ENCODE measurements around the gene TTLL9.
"Not testable (repeated sequence)": the region's sequence is repeated elsewhere in the genome, so short reads cannot be mapped to it uniquely, and the experiment has no call there.

TTLL9 gene

DNA sequence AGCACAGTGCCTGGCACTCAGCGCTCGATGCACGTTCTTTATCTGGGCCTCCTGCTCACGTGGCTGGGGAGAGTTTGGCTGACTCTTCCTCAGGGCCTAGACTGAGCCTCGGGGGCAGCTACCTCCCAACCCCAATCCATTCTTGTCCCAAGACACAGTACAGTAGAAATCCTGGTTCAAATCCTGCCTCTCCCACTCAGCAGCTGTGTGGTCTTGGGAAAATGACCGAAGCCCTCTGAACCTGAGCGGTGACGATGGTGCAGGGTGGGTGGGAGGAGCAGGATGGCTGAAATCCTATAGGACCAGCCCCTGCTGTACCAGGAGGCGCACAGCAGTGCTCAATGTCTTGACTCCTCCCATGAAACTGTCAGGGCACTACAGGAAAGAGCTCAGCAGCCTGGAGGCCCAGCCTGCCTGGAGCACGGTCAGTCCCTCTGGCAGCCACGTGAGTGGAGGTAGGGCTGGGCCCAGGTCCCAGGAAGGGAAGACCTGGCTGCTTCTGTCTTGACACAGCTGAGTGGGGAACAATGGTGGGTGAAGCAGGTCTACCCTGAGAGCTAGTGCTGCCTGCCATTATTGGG is 49.9 kb downstream of the TTLL9 start:
- DNase-seq, result no peak

DNA sequence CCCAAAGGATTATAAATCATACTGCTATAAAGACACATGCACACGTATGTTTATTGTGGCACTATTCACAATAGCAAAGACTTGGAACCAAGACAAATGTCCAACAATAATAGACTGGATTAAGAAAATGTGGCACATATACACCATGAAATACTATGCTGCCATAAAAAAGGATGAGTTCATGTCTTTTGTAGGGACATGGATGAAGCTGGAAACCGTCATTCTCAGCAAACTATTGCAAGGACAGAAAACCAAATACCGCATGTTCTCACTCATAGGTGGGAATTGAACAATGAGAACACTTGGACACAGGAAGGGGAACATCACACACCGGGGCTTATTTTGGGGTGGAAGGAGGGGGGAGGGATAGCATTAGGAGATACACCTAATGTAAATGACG is 51.0 kb downstream of the TTLL9 start:
- DNase-seq, result not testable (repeated sequence)

DNA sequence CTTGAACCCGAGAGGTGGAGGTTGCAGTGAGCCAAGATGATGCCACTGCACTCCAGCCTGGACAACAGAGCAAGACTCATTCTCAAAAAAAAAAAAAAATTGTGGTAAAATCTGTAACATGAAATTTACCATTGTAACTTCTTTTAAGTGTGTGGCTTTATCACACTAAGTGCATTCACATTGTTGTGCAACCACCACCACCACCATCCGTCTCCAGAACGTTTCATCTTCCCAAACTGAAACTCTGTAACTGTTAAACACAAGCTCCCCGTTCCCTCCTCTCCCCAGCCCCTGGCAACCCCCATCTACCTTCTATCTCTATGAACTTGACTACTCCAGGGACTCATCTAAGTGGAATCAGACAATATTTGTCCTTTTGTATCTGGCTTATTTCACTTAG is 51.7 kb downstream of the TTLL9 start:
- no peak for DNase-seq

DNA sequence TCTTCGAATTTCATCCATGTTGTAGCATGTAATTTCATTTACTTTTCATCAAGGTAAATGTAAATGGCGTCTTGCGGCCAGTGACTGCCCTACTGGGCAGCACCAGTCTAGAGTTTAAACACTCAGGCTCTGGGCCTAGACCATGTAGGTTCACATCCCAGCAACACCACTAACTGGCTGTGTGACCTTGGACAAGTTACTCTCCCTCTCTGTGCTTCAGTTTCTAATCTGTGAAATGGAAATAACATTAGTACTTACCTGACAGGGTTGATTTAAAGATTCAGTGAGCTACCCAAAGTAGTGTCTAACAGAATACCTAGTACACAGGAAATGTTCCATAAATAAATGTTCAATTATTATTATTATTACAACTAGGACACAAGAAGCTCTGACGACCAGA is 52.2 kb downstream of the TTLL9 start:
- DNase-seq, result no peak

DNA sequence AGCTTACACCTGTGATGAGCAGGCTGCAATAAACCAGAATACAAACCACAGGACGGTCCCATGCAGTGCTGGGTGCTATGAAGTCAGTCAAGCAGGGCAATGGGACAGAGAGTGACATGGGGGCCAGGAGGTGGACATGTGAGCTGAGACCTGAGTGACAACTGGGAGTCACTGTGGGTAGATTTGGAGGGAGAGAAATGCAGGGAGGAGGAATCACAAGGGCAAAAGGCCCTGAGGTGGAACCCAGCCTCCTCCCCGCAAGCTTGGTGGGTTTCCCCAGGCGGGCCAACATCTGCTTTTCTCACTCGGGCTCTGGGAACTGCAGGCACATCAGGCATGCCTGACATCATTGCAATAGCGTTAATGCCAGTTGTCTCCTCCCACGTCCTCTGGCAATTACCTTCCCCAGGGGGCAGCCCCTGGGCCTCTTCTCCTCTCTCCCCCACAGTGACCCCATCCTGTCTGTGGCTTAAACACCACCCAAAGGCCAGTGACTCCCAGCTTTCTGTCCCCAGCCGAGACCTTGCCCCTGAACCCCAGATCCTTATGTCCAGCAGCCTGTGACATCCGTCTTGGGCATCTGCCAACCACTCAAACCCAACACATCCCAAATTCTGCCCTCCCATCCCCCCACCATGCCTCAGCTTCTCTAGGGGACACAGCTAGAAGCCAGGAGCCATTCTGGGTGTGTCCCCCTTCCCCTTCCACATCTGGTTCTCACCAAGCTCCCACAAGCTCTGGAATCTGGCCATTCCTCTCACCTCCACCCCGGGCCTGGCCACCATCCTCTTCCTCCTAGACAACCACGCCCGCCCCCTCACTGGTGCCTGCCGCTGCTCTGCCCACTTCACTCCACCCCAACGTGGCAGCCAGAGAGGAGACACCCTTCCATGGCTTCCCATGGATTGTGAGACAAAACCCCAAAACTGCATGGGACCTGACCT is 53.2 kb downstream of the TTLL9 start:
- no peak for DNase-seq

DNA sequence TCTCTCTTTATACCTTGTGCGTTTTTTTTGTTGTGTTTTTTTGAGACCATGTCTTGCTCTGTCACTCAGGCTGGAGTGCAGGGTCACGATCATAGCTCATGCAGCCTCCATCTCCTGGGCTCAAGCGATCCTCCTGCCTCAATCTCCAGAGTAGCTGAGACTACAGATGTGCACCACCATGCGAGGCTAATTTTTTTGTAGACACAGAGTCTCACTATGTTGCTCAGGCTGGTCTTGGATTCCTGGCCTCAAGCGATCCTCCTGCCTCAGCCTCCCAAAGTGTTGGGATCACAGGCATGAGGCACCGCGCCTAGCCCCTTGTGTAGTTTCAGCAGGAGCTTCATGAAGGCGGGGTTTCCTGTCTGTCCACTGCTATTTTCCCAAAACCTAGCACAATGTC is 54.1 kb downstream of the TTLL9 start:
- DNase-seq, result no peak

DNA sequence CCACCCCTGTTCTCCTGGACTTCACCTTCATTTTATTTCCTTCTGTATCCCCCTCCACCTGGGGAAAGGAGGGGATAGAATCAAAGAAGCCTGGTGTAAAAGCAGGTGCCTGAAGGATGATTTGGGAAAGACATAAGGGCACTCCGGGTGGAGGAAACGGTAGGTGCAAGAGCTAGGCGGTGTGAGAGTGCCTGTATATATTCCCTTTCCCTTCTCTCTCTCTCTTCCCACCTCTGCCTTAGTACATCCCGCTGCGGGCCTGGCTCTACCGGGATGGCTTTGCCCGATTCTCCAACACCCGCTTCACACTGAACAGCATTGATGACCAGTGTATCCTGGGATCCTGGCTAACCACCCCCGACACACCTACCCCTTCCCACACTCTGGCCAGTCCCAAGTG is 55.2 kb downstream of the TTLL9 start:
- no peak for DNase-seq

DNA sequence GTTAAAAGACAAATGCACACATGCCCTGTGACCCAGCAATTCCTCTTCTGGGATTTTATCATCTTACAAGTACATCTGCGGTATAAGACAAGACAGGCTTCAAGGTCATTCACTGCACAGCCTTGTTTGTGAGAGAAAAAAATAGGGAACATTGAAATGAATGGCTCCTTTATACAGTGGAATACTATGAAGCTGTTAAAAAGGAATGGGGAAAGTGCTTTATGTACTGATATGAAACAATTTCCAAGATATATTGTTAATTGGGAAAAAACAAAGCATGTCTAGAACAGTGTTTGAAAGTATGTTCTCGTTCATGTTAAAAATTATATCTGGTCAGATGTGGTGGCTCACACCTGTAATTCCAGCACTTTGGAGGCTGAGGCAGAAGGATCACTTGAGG is 56.1 kb downstream of the TTLL9 start:
- no peak for DNase-seq

DNA sequence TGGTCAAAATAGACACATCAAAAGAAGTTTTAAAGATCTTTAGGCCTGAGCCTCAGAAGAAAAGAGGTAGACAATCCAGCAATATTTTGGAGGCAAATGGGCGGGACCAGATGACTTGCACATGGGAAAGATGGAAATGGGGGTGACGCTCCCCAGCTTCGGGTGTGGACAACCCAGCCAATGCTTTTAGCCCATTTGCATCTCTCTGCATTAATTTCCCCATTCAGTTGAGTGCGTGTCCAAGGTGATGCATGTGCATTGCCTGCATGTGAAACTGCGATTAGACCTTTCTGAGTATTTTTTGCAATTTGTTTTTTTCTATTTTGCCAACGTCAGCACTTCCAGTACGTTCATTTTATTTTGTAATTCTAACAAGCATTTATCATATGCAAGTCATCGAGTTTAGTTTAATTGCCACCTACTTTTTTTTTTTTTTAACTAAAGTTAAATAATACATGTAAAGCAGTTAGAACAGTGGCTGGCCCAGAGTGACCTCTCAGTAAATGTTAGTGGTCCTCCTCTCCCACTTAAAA is 57.3 kb downstream of the TTLL9 start:
- no peak for DNase-seq

DNA sequence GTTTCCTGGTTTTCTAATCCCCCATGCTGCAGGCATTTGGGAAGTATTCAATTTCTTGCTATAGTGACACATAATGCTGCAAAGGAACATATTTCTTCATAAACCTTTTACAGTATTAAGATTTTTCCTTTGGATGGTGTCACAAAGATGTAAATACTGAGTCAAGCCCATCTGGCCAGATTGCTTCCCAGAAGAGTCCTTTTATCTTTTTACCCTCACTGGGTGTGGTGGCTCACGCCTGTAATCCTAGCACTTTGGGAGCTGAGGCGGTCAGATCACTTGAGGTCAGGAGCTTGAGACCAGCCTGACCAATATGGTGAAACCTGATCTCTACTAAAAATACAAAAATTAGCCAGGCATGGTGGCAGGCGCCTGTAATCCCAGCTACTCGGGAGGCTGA is 59.2 kb downstream of the TTLL9 start:
- DNase-seq, result not testable (repeated sequence)

DNA sequence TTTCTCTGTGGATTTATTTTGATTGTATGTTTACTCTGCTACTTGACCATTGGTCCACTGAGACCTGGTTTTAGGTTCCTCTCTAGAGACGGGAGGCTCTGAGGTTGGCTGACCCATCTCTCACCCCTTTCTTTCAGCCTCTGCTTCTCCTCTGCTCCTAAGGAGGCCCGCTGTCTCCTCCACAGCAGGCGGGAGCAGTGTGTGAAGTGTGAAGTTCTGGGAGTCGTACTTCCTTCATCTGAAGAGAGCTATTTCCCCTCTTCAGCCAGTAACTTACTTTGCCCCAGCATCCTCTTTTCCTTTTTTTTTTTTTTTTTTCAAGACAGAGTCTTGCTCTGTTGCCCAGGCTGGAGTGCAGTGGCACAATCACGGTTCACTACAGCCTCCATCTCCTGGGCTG is 60.3 kb downstream of the TTLL9 start:
- no peak for DNase-seq

DNA sequence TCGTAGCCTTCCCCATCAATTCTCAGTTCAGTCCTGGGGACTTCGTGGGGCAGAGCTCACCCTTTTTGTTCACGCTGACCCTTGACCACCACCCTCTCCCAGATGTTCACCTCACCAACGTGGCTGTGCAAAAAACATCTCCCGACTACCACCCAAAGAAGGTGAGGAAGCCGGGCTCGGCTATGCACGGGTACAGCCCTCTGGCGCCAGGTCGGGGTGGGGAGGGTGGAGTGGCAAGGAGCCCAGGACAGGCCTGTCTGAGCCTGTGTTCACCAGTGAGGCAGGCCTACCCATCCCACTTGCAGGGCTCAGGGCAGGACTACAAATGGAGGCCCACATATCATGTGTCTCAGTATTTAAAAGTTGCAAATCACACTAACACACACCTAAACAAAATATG is 63.3 kb downstream of the TTLL9 start:
- DNase-seq, result no peak

DNA sequence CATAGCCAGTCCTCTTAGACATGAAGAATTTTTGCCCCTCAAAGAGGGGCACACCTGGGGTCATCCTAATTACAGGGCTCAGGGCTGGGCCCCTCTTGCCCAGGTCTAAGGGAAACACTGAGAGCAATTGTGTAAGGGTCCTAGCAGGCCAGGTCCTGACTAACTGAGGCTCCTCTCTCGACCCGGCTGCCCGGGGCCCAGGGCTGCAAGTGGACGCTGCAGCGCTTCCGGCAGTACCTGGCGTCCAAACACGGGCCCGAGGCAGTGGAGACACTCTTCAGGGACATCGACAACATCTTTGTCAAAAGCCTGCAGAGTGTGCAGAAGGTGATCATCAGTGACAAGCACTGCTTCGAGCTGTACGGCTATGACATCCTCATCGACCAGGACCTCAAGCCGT is 64.1 kb downstream of the TTLL9 start:
- no peak for DNase-seq

DNA sequence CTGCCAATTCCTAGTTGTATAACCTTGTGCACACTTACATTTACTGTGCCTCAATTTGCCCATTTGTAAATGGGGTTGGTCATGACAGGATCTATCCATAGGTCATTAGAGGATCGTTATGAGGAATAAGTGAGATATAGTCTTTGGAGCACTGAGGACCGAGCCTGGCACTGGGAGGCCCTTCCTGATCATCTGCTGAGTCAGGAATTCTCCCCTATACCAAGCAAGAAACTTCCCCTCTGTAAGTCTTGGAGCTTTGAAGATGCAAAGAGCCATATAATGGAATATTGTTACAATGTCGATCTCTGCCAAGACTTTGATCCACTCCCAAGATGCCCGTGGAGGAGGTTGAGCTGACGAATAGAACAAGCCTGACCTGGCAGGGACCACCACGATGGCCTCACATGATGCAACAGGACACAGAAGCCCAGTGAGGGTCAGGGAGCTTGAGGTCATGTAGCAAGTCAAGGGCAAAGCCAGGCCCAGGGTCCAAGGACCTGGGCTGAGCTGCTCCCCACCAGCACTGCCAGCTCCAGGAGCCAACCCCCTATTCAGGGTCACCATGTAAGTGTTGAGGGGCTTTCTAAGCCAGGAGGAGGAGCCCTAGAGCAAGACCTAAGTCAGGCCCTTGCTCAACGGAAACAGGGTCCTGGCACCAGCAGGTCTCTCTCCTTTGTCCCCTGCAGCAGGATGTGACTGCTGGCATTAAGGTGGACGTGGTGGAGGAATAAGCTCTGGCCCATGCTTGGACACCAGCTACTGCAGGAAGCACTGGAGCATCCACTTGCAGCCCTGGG is 64.7 kb downstream of the TTLL9 start:
- DNase-seq, result no peak

DNA sequence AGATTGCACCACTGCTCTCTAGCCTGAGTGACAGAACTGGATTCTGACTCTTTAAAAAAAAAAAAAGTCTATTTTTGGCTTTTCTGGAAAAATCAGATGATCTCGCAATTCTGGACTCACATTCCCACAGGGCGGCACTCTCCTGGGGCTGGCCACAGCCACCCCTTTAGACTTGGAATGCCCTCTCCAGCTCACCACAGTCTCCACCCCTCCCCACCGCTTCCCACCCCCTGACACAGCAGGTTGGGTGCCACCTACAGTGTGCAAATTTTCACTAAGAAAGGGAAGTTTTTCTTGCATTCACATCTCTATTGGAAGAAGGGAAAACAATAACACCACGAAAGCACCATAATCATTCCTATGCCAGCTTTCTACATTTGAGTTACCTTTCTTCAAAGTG is 66.0 kb downstream of the TTLL9 start:
- DNase-seq, result no peak

DNA sequence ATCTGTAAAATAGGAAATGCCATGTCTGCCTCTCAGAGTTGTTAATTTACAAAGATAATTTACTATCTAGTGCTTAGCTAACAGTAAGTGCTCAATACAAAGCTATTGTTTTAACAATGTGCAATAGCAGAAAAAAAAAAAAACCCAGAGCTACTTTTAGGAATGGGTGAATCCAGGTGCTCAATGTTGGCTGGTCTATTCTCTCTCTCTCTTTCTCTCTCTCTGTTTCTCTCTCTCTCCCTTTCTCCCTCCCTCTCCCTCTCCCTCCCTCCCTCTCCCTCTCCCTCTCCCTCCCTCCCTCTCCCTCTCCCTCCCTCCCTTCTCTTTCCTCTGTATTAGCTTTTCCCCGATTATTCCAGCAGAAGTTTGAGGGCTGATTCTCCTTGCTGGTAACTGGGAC is 67.4 kb downstream of the TTLL9 start:
- no peak for DNase-seq

DNA sequence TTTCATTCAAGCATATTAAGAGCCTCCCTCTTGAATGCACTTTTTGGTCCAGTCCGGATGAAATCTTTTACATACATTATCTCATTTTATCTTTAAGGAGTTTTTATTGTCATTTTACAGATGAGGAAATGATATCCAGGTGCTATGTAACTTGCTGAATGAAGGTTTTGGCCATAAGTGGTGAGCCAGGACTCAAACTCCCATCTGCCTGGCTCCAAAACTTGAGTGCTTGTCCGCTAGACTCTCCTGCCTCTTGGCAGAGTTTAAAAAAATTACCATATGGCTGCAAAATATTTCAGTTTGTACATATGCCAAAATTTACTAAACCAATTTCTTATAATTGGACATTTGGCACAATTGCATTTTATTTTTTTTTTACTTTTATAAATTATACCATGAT is 69.2 kb downstream of the TTLL9 start:
- no peak for DNase-seq

DNA sequence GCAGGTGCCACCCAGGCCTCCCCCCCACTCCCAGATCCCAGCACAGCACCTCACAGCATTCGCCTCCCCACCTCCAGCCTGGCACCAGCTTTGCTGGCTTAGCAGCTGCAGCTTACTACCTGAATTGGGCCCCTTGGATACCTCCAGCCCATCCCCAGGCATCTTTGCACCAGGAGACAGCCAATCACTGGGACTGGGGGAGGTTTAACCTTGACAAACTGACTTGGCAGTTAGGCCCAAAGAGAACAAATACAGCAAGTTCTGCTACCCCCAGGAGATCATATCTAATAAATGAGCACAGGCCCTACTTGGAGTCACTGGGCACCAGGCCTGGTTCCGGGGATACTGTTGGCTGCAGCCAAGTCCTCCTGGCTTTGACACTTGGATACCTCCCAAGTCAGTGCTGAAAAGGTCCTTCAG is 72.6 kb downstream of the TTLL9 start:
- DNase-seq, result no peak

DNA sequence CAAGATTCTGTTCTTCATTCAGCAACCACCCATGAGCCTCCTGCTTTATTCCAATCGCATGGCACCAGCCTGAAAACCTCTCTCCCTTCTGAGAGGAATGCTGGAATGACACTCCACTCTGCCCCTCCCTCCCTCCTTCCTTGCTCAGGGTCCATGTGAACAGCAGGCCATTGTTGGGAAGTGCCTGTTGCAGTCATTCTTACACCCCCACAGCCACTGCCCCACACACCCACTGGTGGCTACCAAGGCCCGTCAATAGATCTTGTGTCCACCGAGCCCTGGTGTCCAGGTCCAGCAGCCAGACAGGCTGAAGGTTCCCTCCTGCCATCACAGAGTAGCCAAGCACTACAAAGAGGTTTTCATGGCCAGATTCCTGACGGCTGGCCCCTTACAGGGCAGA is 74.9 kb downstream of the TTLL9 start:
- DNase-seq, result no peak

DNA sequence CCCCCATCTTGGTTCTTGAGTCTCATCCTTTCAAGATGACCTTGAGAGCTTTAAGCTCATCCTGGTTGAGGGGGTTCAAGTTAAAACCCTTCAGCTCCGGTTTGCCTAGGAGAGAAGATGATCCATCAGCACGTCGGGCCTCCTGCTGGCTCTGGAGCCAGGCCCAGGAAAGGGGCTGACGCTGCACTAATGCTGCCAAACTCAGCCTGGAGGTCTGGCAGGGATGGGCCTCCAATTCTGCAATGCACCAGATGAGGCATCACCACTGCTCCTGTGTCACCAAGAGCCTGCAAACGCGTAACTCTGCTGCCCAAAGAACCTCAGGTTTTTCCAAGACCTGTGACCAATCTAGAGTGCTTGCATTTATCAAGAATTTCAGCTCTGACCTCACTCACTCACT is 75.4 kb downstream of the TTLL9 start:
- no peak for DNase-seq

DNA sequence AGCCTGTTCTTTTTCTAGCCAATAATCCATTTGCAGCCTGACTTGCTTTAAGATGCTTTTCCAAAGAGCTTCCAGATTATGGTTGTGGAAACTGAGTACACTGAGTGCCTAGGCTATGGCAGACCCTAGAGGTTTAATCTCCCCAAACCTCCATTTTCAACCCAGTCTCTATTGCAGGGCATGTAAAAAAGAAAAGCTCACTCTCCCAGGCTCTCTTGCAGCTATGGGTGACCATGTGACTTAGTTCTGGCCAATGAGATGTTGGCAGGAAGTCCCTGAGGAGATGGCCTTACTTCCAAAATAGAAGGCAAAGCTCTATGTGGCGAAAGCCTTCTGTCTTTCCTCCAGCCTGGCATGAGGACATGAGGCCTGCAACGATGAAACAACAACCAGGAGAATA is 77.6 kb downstream of the TTLL9 start:
- no peak for DNase-seq

DNA sequence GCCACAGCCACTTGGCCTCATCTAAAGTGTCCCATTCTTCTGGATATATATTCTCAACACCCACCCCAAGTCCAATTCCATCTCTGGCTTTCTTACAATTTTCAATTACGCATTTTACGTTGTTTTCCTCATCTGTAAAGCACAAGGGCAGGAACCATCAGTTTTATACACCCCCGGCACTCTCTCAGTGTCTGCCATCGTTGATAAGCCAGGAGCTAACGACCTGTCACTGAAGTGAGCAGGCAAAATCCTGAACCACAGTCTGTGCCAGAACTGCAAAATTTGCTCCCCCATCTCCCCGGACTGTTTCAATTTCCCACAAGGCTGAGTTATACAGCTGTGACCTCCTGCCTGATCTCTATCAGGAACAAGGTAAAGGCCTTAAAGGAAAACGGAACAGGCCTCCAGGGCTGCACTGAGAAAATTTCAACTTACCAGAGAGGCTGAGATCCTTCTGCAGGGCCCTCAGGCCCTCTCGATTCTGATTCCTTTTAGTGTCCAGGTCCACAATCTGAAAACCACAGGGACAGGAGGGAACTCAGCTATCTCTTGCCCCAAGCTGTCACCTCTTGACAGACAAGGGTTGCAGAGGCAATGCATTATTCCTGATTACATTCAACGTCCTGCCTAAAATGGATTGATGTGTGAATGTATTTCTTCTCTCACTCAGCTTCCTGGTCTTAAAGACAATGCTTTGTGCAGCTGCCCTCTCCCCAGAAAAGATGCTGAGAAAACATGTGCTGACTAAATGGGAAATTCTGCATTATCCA is 79.6 kb downstream of the TTLL9 start:
- no peak for DNase-seq

DNA sequence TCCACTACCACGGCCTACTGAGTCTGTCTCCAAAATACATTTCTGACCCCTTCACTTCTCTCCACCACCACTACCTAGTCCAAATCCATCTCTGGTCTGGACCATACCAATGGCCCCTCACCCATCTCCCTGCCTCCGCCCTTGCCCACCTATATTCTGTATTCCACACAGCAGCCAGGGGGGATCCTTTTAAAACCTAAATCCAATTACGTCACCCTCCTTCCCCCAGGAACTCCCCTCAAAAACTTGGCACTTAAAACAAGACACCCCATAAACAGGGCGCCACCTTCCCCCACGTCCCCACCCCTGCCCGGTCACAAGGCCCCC is 80.7 kb downstream of the TTLL9 start:
- no peak for DNase-seq
